Testis (tissue), 2 donors: ENCODE results near the gene ATP5MG.

Experiments
- POLR2A ChIP-seq: fragments of 450-650 bp; IDR thresholded peaks from one replicate; pipeline ENCODE4 v1.6.1; 2017; ENCODE audit warnings: antibody characterized with exemption, mild to moderate bottlenecking, moderate library complexity
- TF ChIP-seq, protein P1 (sequence below), 3 experiments: fragments of 450-650 bp in 2 of 3; fragments of 200-600 bp in 1 of 3; sonication (generic) in 1 of 3; IDR thresholded peaks; one replicate each; pipeline ENCODE4 v1.5.1; 2016 to 2019; ENCODE audit warnings: antibody characterized with exemption in 3 of 3, mild to moderate bottlenecking in 2 of 3, moderate library complexity in 1 of 3

- TF ChIP-seq, protein P1, sequence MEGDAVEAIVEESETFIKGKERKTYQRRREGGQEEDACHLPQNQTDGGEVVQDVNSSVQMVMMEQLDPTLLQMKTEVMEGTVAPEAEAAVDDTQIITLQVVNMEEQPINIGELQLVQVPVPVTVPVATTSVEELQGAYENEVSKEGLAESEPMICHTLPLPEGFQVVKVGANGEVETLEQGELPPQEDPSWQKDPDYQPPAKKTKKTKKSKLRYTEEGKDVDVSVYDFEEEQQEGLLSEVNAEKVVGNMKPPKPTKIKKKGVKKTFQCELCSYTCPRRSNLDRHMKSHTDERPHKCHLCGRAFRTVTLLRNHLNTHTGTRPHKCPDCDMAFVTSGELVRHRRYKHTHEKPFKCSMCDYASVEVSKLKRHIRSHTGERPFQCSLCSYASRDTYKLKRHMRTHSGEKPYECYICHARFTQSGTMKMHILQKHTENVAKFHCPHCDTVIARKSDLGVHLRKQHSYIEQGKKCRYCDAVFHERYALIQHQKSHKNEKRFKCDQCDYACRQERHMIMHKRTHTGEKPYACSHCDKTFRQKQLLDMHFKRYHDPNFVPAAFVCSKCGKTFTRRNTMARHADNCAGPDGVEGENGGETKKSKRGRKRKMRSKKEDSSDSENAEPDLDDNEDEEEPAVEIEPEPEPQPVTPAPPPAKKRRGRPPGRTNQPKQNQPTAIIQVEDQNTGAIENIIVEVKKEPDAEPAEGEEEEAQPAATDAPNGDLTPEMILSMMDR (IDR thresholded peaks at IDR 0.05), result no peak
- no peak for TF ChIP-seq POLR2A
These were observed at the start of gene ATP5MG for GRCh38 chr11:118401151-118401879.
